ENCODE data around the gene PRKG1.

Gene PRKG1

DNA sequence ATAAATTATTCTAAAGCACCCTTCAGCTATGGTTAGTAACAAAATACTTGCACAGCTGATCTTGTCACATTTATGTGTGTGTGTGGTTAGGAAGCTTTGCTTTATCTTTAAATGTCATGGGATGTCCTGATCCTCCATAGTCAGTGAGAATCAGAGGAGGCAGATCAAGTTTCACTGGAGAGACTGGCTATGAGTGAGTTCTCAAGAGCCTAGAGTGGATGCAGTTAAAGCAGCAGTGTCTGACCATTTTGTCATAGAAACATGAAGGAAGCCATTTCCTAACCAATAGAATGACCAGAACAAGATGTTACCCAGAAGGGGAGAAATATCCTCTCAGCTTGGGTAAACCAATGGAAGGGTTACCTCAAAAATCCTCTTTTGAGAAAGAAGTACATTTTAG lies 1032.6 kb downstream of the PRKG1 start:
- no peak for DNase-seq
- intact Hi-C loops (cut with DNase I), result no loop called here

DNA sequence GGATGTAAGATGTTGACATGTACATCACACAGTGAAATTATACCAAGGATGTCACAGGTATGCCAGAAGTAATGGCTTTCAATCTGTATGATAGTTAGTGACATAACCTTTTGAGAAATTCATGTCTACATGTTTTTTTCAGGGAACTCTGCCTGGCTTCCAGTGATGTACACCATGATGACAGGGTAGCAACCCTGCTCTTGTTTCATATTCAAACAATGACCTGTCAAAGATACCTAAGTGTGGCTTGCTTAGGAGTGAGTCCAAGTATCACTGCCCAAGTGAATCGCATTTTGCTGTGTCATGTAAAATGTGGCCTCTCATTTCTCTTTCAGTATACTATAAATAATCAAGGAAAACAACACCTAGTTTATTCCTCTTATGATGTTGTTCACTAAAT lies 1033.9 kb downstream of the PRKG1 start:
- intact Hi-C loops (cut with DNase I), result no loop called here
- DNase-seq, result no peak

DNA sequence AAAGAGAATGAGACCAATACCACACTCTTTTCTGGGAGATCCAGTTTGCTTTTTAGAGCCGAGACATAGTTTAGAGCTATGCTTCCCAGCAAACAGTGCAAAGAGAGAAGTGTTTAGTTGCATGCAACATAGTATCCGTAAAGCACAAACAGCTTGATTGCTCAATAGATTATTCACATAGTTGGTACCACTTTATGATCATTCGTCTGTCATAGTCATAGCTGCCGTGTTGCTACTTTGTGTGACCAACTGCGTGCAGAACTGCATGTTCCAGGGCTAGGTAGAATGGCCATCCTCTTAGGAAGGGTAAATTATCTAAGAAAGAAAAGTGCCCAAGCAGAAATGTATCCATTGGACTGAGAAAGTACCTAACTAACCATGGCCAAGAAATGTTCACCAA lies 1036.3 kb downstream of the PRKG1 start:
- DNase-seq, result no peak

DNA sequence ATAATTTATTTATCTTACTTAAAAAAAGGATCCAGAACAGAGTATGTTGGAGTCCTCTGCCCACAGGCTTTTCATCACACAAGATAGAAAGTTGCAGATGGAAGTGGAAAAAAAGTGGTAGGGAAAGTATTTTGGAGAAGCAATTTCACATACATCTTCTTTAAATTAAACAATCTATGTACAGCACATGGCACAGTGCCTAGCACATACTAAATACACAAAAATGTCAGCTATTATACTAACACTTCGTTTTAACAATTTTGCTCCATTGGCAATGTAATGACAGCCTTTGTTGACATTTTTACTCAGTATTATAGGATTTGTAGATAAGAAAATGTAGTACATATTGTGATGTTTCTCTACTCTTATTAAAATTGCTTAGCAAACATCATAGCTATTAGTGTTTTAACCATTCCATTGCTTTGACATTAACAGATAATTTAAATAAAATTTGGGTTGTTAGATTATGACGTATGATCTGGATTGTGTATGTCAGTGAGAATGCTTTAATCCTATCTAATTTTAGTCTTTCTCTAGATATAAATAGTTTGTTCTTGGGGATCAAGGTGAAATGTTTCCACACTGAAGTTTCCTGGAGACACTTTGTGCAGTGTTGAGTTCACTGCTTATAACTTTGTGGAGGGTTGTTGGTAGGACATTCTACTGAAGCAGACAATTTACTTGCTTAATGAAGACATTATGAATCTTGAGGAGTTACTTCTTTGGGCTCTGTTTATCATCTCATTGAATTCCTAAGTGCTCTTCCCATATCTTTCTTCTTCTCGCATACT lies 1037.0 kb downstream of the PRKG1 start:
- no peak for DNase-seq
- intact Hi-C loops (cut with DNase I), result no loop called here

More for the DNA sequence above, 1036.3 kb downstream of the PRKG1 start:
- intact Hi-C loops (cut with DNase I), result no loop called here

DNA sequence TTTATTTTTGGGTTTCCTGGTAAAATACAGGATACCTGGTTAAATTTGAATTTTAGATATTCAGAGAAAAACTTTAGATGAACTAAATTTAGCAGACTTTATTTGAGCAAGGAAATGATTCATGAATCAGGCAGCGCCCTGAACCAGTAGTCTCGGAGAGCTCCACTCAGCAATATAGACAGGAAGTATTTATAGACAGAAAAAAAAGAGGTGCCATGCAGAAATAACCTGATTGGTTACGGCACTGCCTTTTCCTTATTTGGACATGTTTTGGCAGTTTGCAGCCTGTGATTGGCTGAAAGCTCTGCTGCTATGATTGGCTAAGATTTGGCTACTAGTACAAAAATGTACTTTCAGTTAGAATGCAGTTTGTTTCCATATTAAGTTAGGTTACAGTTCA lies 1041.5 kb downstream of the PRKG1 start:
- intact Hi-C loops (cut with DNase I), result no loop called here
- DNase-seq, result peak in 1 of 42 donors; percentile 22

DNA sequence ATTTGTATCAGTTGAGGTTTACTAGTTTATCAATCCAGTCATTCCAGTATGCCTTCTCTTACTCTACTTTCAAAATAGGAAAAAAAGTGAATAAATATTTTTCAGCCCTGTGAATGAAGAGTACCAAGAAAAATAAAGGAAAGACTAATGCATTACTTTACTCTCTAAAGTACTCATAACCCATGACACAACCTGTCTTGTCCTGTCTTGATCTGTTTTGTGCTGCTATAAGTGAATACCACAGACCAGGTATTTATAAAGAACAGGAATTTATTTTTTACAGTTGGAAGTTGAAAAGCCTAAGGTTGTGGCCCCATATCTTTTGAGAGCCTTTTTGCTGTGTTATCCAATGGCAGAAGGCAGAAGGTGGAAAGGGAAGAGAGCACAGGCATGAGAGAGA lies 1045.2 kb downstream of the PRKG1 start:
- intact Hi-C loops (cut with DNase I), result no loop called here
- DNase-seq, result no peak

DNA sequence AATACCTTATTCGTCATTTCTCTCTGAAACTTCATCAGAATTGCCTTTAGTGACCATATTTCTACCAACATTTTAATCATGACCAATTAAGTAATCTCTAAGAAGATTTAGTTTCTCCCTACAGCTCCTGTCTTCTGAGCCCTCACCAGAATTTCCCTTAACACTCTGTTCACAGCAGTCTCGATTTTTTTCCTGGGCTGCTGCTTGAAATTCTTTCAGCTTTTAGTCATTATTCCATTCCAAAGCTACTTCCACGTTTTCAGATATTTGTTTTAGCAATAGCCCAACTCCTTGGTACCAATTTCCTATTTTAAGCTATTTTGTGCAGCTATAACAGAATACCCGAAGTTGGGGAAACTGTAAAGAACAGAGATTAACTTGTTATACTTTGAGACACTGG lies 1047.4 kb downstream of the PRKG1 start:
- intact Hi-C loops (cut with DNase I), result no loop called here
- DNase-seq, result no peak

DNA sequence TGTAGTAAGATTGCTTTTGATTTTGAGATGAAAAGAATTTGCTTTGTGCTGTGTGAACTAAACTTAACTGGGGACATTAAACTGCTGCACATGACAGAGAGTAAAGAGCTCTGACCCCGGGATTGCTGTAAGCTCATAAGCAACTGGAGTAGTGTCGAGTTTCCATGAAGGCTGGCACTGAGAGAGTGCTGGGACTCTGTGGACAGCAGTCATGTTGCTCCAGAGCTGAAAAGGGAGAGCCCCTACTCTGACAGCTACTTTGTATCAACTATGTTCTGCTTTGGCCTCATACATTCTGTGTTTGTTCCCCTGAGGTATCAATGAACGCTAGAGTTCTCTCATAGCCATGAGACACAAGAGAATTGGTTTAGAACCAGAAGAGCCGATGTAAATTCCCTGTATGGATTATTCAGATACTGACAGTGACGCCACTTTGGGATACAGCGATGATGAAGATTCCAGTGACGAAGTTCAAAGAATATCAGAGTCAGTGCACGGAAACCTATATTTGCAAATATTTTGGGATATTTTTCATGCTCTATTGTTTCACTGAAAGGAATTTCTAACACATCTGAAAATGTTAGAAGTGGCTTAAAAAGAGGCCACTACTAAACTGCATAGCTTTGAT lies 1053.9 kb downstream of the PRKG1 start:
- intact Hi-C loops (cut with DNase I), result no loop called here
- DNase-seq, result no peak

DNA sequence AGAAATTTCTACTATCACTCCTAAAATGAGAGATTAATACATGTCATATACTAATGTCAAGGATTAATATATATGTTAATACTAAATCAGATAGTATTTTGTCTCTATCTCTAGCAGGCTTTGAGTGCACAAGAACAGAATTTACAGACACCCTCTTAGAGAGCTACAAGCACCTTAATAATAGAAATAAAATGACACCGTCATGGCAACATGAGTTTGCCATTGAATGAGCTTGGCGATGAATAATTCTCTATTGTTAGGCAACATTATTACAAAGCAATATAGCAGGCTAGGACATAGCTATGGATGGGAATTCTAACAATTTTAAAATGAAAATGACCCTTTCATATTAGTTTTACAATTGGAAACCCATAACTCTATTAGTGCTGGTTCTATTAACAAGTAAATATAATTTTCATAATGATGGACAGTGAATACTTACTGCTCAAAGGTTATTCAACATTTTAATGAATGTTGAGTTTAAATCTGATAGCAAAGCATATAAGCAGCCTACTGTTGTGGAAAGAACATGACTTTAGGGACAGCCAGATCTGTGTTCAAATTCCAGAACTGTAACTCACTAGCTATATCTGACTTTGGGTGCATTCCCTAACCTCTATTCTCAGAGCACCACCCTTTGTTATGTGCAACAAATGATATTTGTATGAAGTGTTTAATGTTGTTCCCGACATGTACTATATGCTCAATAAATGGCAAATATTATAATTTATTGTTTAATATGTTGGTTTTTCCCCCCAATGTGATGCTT lies 1055.3 kb downstream of the PRKG1 start:
- DNase-seq, result no peak

DNA sequence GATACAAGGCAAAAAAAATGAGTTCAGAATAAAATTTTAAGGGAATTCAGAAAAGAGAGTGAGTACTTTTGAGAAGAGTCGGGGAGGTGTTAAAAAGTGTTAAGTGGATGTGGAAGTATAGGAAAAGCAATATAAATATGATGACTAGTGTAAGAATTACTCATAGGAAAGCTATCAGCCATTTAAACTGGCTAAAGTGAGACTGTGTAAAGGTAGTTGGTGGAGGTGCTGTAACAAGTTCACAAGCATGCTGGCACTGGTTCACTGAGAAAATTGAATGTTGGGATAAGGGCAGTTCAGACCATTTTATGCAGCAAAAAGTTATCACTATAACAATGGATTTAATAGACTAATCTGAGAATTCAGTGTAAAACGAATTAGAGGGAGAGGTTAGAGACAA lies 1060.8 kb downstream of the PRKG1 start:
- DNase-seq, result no peak
- intact Hi-C loops (cut with DNase I), result no loop called here

More for the DNA sequence above, 1055.3 kb downstream of the PRKG1 start:
- intact Hi-C loops (cut with DNase I), result no loop called here

DNA sequence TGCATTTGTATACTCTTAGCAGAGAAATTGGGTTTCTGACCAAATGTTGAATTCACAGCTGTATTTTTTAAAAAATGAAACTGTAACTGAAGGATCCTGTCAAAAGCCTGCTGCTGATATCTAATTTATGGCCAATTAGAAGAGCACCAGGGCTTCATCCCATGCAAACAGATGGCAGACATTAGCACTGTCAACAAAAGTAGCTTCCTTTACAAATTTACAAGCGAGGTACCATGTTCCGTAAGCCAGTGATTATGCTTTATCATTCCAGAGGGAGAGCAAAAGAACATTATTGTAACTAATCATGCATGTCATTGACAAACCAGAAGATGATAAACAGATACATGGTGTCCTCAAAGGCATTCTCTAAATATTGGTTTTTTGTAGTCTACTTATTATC lies 1062.6 kb downstream of the PRKG1 start:
- DNase-seq, result no peak
- intact Hi-C loops (cut with DNase I), result no loop called here

DNA sequence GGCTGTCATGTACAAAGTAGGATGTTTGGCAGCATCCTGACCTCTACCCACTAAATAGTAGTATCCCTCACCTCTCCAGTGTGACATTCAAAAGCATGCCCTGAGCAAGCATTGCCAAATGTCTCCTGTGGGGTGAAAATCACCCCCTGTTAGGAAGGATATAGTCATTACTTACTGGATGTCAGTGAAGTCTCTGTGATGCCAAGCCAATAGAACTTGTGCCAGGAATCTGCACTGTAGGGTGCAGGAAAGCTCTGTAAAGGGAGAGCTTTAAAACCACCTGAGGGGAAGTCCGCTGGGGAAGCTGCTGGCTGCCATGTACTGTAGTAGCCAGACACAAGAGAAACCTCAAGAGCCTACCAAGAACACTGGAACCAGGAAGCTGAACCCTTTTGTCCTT lies 1069.1 kb downstream of the PRKG1 start:
- intact Hi-C loops (cut with DNase I), result no loop called here
- no peak for DNase-seq

DNA sequence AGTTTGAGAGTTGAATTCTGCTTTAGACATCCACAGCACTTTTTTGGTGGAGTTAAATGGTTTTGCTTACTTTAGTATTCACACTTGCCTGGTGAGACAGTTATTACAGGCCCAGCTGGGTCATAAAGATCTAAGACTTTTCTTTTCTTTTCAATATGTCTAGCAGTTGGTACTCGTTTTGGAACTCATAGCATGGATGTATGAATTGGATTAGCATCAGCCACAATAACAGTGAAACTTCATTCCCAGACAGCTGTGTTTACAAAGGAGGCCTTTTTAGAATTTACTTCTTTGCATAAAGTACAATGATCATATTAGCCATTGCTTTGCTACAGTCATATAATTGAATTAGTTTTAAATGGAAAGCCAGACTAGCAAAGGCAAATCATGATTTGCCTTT lies 1071.3 kb downstream of the PRKG1 start:
- intact Hi-C loops (cut with DNase I), result no loop called here
- no peak for DNase-seq

DNA sequence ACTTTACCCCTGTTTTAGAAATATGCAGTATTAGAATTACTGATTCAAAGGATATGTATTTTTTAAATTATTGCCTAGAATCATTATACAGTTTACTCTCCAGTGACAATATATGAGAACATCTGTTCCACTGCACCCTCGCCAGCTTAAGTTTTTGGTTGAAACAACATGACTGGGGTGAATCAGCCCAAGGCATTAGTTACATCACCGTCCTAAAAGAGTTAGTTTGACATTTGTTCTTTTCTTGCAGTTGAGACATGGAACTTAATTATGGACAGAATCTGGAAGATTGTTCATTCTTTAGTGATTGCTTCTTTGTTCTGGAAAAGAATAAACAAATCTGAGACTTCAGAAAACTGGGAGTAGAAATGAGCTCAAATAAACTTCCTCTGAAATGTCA lies 1072.5 kb downstream of the PRKG1 start:
- no peak for DNase-seq
- intact Hi-C loops (cut with DNase I), result no loop called here

DNA sequence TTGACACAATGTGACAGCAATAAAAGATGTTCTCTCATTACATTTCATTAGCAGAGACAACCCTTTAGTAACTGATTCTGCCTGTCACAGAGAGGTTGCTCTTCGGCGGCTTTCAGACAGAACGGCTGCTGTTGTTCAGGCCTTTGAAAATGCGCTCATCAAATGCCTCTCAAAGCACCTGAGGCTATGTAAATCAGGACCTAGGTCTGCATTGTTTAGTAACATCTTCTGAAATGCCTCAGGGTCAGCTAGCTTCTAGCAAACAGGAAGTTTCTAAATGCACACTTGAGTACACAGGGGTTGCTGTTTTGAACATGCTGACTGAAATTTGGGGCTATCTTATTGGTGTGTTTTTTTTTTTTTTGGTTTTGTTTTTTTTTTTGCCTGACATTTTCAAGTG lies 1096.5 kb downstream of the PRKG1 start:
- intact Hi-C loops (cut with DNase I), result no loop called here

DNA sequence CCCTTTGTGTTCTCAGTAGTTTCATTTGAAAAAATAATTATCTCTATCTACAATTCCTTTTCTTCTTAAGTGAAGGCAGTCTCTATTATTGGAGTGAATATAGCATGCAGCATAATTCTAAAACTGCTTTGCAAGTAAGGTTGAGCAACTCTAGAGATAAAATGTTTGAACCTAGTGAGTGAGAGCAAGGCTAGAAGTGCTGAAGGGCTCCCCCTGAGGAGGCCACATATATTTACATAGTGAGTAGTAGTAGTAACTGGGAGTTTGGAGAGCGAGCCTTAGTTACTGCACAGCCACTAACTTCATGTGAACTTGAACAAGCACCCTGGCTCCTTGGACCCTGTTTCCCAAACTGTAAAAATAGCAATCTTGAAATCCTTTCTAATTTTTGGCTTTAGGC lies 1098.3 kb downstream of the PRKG1 start:
- intact Hi-C loops (cut with DNase I), result no loop called here
- DNase-seq, result no peak

More for the DNA sequence above, 1096.5 kb downstream of the PRKG1 start:
- no peak for DNase-seq

DNA sequence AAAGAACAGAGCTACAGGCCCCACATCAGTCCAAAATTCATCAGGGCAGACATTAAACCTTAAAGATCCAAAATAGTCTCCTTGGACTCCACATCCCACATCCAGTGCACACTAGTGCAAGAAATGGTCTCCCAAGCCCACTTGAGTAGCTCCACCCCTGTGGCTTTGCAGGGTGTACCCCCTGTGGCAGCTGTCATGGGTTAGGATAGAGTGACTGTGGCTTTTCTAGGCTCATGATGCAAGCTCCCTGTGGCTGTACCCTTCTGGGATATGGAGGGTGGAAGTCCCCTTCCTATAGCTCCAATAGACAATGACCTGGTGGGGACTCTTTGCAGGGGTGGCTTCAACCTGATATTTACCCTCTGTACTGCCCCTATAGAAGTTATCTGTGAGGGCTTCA lies 1111.0 kb downstream of the PRKG1 start:
- DNase-seq, result no peak
- intact Hi-C loops (cut with DNase I), result no loop called here

DNA sequence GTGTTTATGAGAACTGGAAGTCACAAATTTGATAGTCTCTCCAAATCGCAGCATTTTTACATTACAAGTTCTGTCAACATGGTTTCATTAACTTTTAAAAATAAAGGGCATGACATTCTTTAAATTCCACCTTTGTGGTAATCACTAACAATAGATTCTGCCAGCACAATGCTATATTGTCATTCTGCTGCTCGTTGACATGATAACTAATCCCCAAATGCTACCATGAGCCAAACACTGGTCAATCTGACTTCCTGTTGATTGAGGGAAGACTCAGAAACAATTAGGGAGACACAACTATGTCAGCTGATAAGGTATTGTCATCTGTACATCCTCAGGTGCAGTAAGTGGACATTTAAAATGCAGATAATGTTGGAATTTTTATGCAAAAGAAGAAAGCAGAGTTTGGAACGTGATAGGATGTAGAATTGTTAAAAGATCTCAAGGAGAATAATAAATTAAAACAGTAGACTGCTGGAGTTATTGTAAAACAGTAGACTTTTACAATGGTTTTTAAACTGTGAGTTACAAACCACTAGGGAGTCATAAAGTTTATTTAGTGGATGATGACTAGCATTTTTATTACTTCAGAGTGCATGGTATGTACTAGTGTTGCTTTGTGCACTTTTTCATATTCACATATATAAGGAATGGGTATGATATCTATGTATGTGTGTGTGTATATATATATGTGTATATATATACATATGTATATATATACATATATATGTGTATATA lies 1113.4 kb downstream of the PRKG1 start:
- intact Hi-C loops (cut with DNase I), result no loop called here

DNA sequence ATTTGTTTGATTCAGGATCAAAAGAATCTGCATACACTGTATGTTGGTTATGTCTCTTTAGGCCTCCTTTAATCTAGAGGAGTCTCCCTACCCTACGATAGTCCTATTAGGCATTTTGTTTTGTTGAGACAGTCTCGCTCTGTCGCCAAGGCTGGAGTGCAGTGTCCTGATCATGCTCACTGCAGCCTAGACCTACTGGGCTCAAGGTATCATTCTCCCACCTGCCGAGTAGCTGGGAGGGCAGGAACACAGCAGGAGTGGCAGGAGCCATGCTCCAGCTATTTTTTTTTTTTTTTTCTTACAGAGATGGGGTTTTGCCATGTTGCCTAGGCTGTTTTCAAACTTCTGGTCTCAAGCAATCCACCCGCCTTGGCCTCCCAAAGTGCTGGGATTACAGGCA lies 1116.8 kb downstream of the PRKG1 start:
- DNase-seq, result no peak
- intact Hi-C loops (cut with DNase I), result no loop called here

More for the DNA sequence above, 1113.4 kb downstream of the PRKG1 start:
- no peak for DNase-seq

DNA sequence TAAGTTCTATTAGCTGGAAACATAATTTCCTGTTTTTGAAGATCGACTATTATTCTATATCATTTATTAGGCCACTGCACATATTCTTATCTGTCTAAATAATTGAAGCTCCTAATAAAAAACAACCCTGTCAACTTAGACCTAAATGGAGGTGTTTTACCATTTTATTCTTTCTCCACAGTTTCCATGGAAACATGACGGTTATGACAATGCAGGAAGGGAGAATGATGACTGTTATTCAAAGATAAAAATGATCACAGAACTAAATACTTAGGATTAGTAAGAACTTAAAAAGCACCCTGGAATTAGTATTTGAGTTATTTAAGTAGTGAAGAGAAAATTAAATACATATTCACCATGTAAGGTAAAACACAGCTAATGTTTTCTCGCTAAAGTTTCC lies 1119.9 kb downstream of the PRKG1 start:
- intact Hi-C loops (cut with DNase I), result no loop called here
- no peak for DNase-seq

Measured in head of caudate nucleus (tissue), 42 donors.